Medulla oblongata (tissue), 1 donor: Measurements from ENCODE around the gene PLEKHA4.

ENCODE experiments used
- DNase-seq: peaks from one replicate; pipeline ENCODE4 v3.0.0-alpha.2; 2015; ENCODE audit errors: extremely low spot score

PLEKHA4 gene

GRCh38 chr19:48826606-48827020, 41.8 kb downstream of the PLEKHA4 start:
- no peak for DNase-seq

- DNase-seq: no peak
Observed at GRCh38 chr19:48822514-48822913, 45.9 kb downstream of the PLEKHA4 start.

- DNase-seq: no peak
Observed at GRCh38 chr19:48821633-48822032, 46.8 kb downstream of the PLEKHA4 start.

- peak; percentile 67 for DNase-seq
Observed at GRCh38 chr19:48819366-48819816, 49.0 kb downstream of the PLEKHA4 start.

- DNase-seq: no peak
Observed at GRCh38 chr19:48818234-48818820, 50.1 kb downstream of the PLEKHA4 start.

GRCh38 chr19:48817585-48818124, 50.8 kb downstream of the PLEKHA4 start:
- DNase-seq: no peak

- no peak for DNase-seq
Observed at GRCh38 chr19:48815870-48816501, 52.4 kb downstream of the PLEKHA4 start.

- no peak for DNase-seq
Observed at GRCh38 chr19:48814895-48815294, 53.5 kb downstream of the PLEKHA4 start.

- no peak for DNase-seq
Observed at GRCh38 chr19:48813123-48813913, 55.1 kb downstream of the PLEKHA4 start.

GRCh38 chr19:48812094-48812929, 56.1 kb downstream of the PLEKHA4 start:
- DNase-seq: peak; percentile 78

- DNase-seq: no peak
Observed at GRCh38 chr19:48810151-48810550, 58.3 kb downstream of the PLEKHA4 start.

GRCh38 chr19:48807590-48808308, 60.7 kb downstream of the PLEKHA4 start:
- DNase-seq: no peak

- peak; percentile 82 for DNase-seq
Observed at GRCh38 chr19:48806818-48807589, 61.4 kb downstream of the PLEKHA4 start.

GRCh38 chr19:48806518-48806817, 61.9 kb downstream of the PLEKHA4 start:
- no peak for DNase-seq

GRCh38 chr19:48805452-48805851, 63.0 kb downstream of the PLEKHA4 start:
- no peak for DNase-seq

GRCh38 chr19:48804496-48804895, 63.9 kb downstream of the PLEKHA4 start:
- peak; percentile 44 for DNase-seq

GRCh38 chr19:48802623-48803022, 65.8 kb downstream of the PLEKHA4 start:
- no peak for DNase-seq

- DNase-seq: no peak
Observed at GRCh38 chr19:48799358-48800300, 68.8 kb downstream of the PLEKHA4 start.

- DNase-seq: no peak
Observed at GRCh38 chr19:48798937-48799336, 69.5 kb downstream of the PLEKHA4 start.
